ENCODE results near the gene BMAL2. TPM values are rescaled to one million over a fixed set of nuclear protein-coding genes. Genes with fewer than 3 reads are reported as not detected.
A peak's percentile ranks its signal among the peaks of the same experiment; 100 is the strongest.

Gene BMAL2
- total RNA-seq, 1 donor from 2014 or later = 6.9 TPM

DNA sequence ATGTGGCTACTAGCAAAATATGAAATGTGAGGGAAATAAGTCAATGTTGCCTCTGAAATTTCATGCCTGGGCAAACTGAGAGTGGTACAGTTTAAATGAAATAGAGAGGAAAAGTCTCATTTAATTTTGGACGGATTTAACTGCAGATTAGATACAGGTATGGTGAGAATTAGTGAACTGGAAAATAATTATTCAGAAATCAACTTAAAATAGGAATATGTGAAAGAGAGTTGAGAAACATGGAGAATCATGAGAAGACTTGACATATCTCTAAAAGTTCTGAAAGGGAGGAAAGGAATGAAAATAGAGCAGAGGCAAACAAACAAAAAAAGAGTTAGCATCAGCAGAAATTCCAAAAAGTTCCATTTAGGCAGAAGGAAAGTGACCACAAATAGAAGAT, 33.5 kb upstream of the BMAL2 start:
- no peak for DNase-seq
- H3K9me3 ChIP-seq = no peaks in the 10 kb centered on the region
- peaks cover 16% of the 10 kb centered on the region for H3K36me3 ChIP-seq
- intact Hi-C loops (cut with DNase I) = no loop called here
- TF ChIP-seq, protein P1, sequence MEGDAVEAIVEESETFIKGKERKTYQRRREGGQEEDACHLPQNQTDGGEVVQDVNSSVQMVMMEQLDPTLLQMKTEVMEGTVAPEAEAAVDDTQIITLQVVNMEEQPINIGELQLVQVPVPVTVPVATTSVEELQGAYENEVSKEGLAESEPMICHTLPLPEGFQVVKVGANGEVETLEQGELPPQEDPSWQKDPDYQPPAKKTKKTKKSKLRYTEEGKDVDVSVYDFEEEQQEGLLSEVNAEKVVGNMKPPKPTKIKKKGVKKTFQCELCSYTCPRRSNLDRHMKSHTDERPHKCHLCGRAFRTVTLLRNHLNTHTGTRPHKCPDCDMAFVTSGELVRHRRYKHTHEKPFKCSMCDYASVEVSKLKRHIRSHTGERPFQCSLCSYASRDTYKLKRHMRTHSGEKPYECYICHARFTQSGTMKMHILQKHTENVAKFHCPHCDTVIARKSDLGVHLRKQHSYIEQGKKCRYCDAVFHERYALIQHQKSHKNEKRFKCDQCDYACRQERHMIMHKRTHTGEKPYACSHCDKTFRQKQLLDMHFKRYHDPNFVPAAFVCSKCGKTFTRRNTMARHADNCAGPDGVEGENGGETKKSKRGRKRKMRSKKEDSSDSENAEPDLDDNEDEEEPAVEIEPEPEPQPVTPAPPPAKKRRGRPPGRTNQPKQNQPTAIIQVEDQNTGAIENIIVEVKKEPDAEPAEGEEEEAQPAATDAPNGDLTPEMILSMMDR (IDR thresholded peaks at IDR 0.05) = no peak
- no peak for ATAC-seq
- no peak overlapping the region for H3K4me3 ChIP-seq
- no peak overlapping the region for H3K27ac ChIP-seq
- H3K4me1 ChIP-seq = no peaks in the 10 kb centered on the region
- no peaks in the 10 kb centered on the region for H3K27me3 ChIP-seq

DNA sequence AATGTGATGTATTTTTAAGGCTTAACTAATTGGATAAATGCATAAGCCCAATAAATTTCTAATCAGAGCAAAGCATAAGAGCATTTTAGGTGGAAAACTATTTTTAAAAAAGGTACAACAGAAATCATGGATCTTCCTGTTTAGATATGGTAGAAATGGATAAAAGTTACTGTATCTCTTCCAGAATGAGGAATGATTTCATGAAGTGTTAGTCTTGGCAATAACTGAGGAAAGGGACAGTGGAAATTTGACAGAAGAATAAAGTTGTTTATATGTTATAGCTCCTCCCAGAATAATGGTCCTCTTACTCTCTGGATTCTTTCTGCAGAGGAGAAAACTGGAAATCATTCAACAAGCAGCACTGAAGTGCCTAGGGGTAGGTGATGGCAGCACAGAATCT, 32.4 kb upstream of the BMAL2 start:
- no peak overlapping the region for H3K4me3 ChIP-seq
- intact Hi-C loops (cut with DNase I) = no loop called here
- no peak overlapping the region for H3K27ac ChIP-seq
- no peaks in the 10 kb centered on the region for H3K27me3 ChIP-seq
- no peak for ATAC-seq
- no peak for DNase-seq
- no peaks in the 10 kb centered on the region for H3K4me1 ChIP-seq
- H3K36me3 ChIP-seq = peaks cover 16% of the 10 kb centered on the region
- H3K9me3 ChIP-seq = no peaks in the 10 kb centered on the region
- TF ChIP-seq, protein P1 (IDR thresholded peaks at IDR 0.05) = no peak

DNA sequence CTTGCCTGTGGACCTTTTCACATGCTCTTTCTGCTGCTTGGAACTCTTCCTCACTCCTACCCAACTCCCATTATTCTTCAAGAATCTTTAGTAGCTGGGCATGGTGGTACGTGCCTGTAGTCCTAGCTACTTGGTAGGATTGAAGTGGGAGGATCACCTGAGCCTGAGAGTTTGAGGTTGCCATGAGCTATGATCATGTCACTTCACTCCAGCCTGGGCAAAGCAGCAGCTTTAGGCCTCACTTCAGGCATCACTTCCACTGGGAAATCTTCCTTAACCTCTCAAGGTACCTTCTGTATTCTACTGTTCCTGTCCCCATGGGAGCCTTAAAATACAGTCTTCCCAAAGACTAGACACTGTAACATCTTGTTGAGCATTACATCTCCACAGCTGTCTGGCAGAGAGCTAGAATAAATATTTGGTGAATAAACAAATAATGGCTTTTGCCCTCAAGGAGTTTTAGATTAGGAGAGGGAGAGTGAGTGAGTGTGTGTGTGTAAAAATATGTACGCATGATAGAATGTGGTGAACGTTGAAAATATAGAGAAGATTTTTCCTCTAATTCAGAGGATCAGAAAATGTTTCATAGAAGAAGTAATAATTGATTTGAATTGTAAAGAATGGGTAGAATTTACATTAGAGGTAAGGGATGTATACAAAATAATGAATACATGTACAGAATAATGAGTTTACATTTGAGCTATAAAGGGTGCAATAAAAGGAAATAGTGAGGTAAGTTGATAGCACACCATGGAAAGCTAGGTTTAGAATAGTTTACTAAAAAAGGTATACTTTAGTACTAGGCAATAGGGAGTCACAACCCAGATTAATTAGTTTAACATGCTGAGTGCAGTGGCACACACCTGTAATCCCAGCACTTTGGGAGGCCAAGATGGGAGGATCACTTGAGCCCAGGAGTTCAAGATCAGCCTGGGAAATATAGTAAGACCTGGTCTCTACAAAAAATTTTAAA, 29.2 kb upstream of the BMAL2 start:
- intact Hi-C loops (cut with DNase I) = no loop called here
- H3K27me3 ChIP-seq = no peaks in the 10 kb centered on the region
- H3K9me3 ChIP-seq = no peaks in the 10 kb centered on the region
- no peak overlapping the region for H3K27ac ChIP-seq
- ATAC-seq = no peak
- DNase-seq = no peak
- TF ChIP-seq, protein P1 (IDR thresholded peaks at IDR 0.05) = no peak
- H3K36me3 ChIP-seq = peaks cover 24% of the 10 kb centered on the region
- H3K4me3 ChIP-seq = no peak overlapping the region
- H3K4me1 ChIP-seq = peaks cover 3% of the 10 kb centered on the region

DNA sequence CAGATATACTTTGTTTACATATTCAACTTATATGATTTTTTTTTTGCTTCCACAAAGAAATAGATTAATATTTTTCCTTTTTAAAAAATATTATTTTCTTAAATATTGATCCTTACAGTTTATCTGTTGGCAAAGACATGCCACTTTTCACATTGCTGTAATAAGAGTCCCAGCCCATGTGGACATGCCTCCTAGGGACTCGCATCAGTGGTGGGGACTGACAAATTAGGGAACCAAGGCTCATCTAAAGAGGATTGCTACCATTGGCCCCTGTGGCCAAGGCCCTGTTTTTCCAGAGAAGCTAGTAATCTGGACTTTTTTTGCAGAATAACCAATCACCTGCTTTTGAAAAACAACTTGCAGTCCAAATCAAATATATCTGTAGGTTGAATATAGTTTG, 27.8 kb upstream of the BMAL2 start:
- DNase-seq (no peak), ATAC-seq (no peak)
- peaks cover 31% of the 10 kb centered on the region for H3K36me3 ChIP-seq
- peaks cover 3% of the 10 kb centered on the region for H3K4me1 ChIP-seq
- no peaks in the 10 kb centered on the region for H3K9me3 ChIP-seq
- H3K27ac ChIP-seq = no peak overlapping the region
- H3K27me3 ChIP-seq = no peaks in the 10 kb centered on the region
- H3K4me3 ChIP-seq = no peak overlapping the region
- intact Hi-C loops (cut with DNase I) = no loop called here
- TF ChIP-seq, protein P1 (IDR thresholded peaks at IDR 0.05) = no peak

DNA sequence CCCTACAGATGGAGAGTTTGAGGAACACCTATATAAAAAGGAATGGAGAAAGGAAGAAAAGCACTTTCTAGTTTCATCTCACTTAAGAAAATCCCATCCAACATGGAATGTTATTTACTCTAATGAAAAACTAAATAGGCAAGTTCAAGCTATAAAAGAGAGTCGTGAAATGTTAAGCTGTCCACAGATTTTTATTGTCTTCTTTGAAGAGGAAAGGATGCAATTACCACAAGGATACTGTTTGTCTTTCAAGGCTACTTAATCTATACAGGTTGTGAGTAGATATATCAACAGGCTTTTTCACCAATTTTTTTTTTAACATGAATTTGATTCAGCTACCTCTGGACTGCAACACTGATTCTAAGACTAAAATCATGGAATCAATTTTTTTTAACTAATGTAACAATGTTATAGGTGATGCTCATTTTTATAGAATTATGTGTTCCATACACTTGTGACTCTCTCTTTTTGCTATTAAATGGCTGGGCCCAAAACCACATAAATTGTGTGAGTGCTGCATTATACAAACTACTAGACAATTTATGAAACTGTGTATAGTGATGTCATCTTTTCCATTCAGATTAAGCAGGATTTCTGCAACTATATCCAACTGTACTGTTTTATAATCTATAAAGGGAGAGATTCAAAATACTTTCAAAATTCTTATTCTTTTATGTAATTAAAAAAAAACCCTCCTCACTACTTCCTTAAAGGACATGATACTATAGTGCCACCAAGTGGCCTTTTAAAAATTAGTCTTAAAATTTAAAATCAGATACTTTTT, 26.8 kb upstream of the BMAL2 start:
- Histone ChIP-seq H3K27me3 (no peaks in the 10 kb centered on the region), H3K4me1 (peaks cover 3% of the 10 kb centered on the region), H3K36me3 (peaks cover 41% of the 10 kb centered on the region), H3K9me3 (no peaks in the 10 kb centered on the region), H3K4me3 (no peak overlapping the region), H3K27ac (no peak overlapping the region)
- intact Hi-C loops (cut with DNase I) = no loop called here
- TF ChIP-seq, protein P1 (IDR thresholded peaks at IDR 0.05) = peak; percentile 67
- ATAC-seq = no peak
- DNase-seq = no peak
